Effector CD8-positive, alpha-beta T cell (primary cell): ENCODE results near the gene DOCK3.
"Not testable (repeated sequence)": the region's sequence is repeated elsewhere in the genome, so short reads cannot be mapped to it uniquely, and the experiment has no call there.

ENCODE experiments used
- DNase-seq: peaks from one replicate; lab custom pipeline; 2025; lab: John Stamatoyannopoulos, UW

Gene DOCK3

DNA sequence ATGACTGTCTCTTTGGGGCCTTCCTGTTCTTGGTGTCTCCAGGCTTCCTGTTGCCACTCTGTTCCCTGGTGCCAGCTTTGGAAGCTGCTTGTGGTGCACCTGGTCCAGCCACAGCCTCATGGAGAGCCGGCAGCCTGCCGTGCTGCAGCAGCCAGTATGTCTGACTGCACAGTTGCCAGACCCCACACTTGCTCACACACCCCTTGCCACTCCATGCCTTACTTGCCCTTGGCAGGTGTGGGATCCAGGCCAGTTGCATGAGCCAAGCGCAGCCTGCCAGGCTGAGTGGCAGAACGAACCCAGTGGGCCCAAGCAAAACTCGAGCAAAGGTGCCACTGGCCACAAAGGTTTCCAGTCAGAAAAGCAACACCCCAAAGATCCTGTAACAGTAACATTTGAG, 309.2 kb downstream of the DOCK3 start:
- DNase-seq: no peak

DNA sequence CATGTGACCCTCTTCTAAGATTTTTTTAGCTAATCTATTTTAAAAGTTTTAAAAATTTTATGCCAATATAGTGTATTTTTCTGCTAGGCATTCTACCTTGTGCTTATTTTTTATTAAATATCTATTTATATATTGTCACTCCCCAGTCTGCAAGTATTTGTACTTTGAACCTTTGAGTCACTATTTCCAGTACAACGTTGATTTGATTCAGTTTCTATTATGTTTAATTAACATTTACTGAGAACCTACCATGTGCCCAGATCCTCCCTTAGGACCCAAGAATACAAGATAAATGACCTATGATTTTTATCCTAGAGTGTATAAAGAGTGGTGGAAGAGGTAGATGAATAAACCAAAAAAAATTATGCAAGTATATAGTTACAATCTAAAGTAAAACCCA, 311.2 kb downstream of the DOCK3 start:
- DNase-seq: no peak

- DNase-seq: no peak
Observed at GRCh38 chr3:50986726-50987125, 312.0 kb downstream of the DOCK3 start.

DNA sequence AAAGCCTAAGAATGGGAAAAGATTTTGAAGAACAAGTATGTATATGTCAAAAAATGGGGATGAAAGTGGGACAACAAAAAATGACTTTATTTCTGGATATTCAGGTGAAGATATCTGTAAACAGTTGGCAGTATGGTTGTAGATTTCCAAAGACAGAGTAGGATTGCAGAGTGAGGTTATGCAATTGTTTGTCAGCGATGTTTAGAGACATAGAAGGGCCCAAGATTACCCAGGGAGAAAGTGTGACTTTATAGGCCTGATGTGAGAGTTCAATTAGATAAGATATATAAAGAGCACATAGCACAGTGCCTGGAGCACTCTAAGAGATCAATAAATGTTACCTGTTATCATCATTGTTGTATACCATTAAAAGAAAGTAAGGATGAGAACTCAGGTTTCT, 319.8 kb downstream of the DOCK3 start:
- DNase-seq: no peak

DNA sequence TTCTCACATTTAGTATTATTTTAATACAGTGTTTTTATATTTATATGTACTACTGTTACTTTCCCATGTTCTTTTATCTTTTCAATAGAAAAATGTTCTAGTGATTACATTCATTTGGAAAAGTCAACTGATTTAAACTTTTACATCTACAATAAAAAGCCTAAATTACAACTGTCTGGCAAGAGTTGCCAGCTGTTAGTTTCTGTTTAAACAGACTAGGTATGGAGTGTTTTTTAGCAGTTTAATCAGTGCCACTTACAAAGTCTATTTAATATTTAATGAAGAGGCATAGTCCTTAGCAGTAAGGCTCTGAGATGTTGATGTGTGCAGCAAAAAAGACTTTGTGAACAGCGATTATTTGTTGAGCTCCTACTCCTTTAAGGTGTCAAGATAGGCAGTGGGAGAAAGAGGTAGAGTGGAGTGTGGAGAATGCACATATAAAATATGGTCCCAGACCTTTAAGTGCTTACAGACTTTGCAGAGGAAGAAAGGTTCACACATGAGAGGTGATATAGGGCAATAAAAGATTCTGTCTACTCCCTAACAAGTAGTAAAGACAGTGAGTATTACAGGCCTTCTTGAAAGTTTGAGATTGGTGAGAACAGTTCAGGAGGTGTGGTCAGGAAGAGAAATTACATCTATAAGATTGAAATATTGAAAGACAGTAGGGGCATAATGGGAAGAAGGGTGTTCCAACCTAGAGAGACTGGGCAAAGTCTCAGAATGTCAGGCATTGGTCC, 320.5 kb downstream of the DOCK3 start:
- no peak for DNase-seq

DNA sequence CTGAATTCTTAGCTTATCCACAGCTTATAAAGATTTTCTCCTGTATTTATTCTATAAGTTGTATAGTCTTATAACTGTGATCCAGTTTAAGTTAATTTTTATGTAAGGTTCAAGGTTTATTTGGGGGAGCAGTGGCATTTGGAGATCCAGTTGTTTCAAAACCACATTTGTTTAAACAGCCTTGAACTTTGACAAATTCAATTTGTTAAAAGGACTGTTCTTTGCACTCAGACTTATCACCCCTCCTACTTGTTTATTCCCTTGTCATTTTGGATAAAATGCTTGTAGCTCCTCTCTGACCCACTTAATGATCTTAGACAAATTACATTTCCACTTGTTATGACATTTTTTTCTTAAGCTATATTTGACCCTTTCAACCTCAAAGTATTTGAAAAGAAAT, 327.8 kb downstream of the DOCK3 start:
- no peak for DNase-seq

GRCh38 chr3:51004235-51004634, 329.5 kb downstream of the DOCK3 start:
- DNase-seq: no peak

GRCh38 chr3:51024121-51024520, 349.4 kb downstream of the DOCK3 start:
- no peak for DNase-seq

DNA sequence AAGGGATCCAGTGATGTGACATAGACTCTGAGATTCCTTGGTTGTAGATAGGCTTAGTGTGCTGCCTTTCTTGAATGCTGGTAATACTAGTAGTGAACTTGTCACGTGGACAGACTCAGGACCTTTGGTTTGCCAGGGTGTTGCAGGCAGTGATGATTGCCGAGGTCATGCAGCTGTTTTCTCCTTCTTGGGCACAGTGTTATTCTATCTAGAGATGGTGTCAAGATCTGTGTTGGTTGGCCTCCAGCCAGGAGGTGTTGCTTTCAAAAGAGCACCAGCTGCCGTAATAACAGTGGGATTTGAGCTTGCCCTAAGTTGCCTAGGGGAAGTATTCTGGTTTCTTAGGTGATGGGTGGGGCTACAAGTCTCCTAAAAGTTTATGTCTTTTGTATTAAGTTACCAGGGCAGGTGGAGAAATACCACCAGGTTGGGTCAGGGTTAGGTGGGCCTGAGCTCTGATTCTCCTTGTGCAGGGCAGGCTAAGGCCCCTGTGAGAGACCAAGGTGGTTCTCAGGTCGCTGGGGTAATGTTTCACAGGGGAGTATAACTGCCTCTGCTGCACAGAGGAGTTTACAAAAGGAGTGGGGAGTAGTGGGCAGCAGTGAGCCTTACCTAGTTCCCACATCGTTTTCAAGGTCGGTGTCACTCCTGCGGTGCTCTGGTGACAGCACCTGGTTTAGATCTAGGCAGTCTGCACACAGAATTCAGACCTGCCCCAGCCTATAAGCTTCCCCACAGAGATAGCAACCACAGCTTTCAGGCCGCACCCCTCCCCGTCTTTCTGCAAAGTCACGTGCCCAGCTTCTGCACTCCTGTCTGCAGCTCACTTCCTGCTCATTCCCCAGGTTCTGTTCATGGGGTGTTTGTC, 350.3 kb downstream of the DOCK3 start:
- DNase-seq: peak; percentile 36

DNA sequence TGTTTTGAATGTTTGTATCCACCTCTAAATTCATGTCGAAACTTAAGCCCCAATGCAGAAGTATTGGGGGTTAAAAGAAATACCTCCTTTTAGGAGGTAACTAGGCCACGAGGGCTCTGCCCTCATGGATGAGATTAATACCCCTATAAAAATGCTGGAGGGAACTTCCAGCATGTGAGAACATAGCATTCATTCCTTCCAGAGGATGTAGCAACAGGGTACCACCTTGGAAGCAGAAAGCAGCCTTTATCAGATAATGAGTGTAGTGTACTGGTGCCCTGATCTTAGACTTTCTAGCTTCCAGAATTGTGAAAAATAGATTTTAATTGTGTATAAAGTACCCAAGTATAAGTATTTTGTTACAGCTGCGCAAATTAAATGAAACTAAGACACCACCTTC, 356.9 kb downstream of the DOCK3 start:
- DNase-seq: no peak

DNA sequence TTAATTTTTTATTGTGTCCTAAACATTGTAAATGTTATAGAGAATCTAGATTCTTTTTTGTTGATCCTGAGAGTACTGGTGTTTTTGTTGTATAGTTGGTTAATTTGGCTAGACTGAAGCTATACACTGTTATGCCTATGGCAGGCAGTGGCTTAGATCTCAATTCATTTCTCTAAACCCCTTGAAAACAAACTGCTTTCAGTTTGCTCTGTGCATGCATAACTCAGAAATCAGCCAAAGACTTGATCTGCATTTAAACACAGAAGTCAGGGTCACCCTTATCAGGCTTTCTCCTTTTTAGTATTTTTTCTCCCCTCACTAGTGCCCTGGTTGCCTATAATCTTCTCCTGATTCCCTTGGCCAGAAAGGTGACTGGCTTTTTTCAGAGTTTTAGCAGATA, 360.9 kb downstream of the DOCK3 start:
- DNase-seq: no peak

- DNase-seq: no peak
Observed at GRCh38 chr3:51044982-51045381, 370.3 kb downstream of the DOCK3 start.

DNA sequence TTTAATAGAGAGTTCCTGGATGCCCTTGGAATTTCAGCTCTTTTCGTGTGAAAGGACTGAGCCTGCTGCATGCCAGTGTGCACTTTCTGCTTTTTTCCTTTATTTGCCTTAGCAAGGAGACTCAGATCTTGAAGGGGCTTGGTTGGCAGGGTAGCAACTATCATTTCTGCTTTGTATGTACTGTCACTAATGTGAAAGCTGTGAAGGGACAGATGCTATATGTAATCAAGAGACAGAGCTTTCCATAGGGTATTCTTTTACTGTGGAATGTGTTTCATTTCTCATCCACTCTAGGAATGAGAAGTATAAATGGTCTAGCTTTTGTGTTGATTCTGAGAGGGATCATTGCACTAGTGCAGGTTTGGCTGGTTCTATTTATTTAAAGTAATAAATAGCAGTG, 377.8 kb downstream of the DOCK3 start:
- DNase-seq: no peak

DNA sequence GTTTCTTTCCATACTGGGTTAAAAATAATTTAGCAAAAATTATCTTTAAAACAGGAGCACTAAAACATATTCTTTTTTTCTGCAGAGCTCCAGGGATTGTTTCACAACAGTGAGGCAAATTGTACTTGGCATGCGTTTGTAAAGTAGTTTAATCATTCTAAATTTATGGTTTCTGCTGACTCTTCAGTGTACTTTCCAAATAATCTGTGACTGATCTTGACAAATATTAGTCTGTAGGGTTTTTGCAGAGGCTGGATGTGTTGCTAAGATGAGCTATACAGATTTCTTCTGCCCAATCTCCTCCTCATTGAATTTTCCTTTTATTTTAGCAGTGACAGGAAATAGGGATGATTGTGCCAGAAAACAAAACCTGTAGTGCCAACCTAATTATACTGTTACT, 382.4 kb downstream of the DOCK3 start:
- DNase-seq: no peak

DNA sequence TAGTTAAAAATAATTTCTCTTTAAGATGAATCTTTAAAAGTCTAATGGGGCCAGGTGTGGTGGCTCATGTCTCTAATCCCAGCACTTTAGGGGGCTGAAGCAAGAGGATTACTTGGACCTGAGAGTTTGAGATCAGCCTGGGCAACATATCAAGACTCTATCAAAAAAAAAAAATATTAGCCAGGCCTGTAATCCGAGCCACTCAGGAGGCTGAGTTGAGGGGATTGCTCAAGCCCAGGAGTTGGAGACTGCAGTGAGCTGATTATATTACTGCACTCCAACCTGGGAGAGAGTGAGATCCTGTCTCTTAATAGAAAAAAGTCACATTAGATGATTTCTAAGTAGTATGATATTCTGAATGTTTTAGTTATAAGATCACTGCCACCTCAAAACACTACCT, 388.3 kb downstream of the DOCK3 start:
- DNase-seq: no peak

GRCh38 chr3:51075221-51075775, 400.6 kb downstream of the DOCK3 start:
- DNase-seq: no peak

DNA sequence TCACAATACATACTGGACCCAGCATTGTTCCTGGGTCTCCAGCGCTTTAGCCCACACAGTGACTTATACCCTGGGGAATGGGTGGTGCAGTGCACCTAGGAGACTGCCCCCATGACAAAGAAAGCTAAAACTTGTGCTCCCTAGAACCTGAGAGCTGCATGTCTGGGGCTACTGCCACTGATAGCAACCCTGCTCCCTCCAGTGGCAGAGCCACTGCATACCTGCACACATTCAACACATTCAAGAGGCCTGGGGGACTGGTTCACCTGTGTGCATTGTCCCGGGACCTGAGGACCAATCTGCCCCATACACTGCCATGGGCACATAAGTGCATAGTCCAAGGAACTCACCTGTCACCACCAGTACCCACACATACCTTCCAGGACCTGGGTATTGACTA, 407.6 kb downstream of the DOCK3 start:
- DNase-seq: no peak

GRCh38 chr3:51083490-51083889, 408.8 kb downstream of the DOCK3 start:
- no peak for DNase-seq

- not testable (repeated sequence) for DNase-seq
Observed at GRCh38 chr3:51092141-51092540, 417.4 kb downstream of the DOCK3 start.

DNA sequence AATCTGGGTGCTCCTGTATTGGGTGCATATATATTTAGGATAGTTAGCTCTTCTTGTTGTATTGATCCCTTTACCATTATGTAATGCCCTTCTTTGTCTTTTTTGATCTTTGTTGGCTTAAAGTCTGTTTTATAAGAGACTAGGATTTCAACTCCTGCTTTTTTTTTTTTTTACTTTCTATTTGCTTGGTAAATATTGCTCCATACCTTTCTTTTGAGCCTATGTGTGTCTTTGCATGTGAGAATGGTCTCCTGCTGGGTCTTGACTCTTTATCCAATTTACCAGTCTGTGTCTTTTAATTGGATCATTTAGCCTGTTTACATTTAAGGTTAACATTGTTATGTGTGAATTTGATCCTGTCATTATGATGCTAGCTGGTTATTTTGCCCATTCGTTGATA, 420.1 kb downstream of the DOCK3 start:
- DNase-seq: not testable (repeated sequence)

- no peak for DNase-seq
Observed at GRCh38 chr3:51099794-51100535, 425.2 kb downstream of the DOCK3 start.

GRCh38 chr3:51100536-51100851, 425.8 kb downstream of the DOCK3 start:
- no peak for DNase-seq

- no peak for DNase-seq
Observed at GRCh38 chr3:51102396-51102795, 427.7 kb downstream of the DOCK3 start.
